Activated naive CD4-positive, alpha-beta T cell treated with anti-CD3 and anti-CD28 coated beads, Interleukin-2, amount 50 U/mL, for 72 hours (primary cell): ENCODE data around the gene NPAS1. TPM values are rescaled to one million over a fixed set of nuclear protein-coding genes. Genes with fewer than 3 reads are reported as not detected.

Experiments used
- ATAC-seq, 2 donors: fragments of 150-1000 bp; cut with Tn5 transposase; 2 replicates each; pipeline ENCODE4 v1.10.0; 2021; ENCODE audit warnings: mild to moderate bottlenecking in 2 of 2, moderate library complexity in 2 of 2
- DNase-seq, 2 donors: peaks; one replicate each; pipeline ENCODE4 v3.0.0; 2021 to 2022; ENCODE audit warnings: low spot score in 2 of 2
- H3K27ac Mint-ChIP-seq, 2 donors: one replicate each; pipeline ENCODE4 v1.8.0; 2022; ENCODE audit warnings: mild to moderate bottlenecking in 2 of 2, mixed read lengths in 2 of 2
- H3K36me3 Mint-ChIP-seq, 2 donors: one replicate each; pipeline ENCODE4 v1.8.0; 2022; ENCODE audit warnings: mixed read lengths in 2 of 2
- H3K9me3 Mint-ChIP-seq, 2 donors: one replicate each; pipeline ENCODE4 v1.8.0; 2022; ENCODE audit warnings: mixed read lengths in 2 of 2
- total RNA-seq, 2 donors: library from RNA; stranded (reverse); gene quantifications; one replicate each; pipeline ENCODE4 v1.2.3, GENCODE V29; 2022

NPAS1 gene
- total RNA-seq, 2 donors from 2014 or later: 0.58 TPM; not detected in 1

DNA sequence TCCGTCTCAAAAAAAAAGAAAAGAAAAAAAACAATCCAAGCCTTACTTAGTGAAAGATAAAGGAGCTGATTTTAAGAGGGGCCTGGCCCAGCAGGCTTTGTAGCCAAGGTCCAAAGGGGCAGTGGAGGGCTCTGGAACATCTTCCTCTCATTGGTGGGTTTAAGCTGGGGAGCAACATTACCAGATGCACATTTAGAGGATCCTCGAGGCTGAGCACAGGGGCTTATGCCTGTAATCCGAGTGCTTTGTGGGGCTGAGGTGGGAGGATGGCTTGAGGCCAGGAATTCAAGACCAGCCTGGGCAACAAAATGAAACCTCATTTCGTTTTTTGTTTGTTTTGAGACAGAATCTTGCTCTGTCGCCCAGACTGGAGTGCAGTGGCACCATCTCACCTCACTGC is 36.8 kb downstream of the NPAS1 start:
- no peak for ATAC-seq
- H3K36me3 Mint-ChIP-seq: no peaks in the 10 kb centered on the region
- no peak for DNase-seq
- H3K9me3 Mint-ChIP-seq: no peaks in the 10 kb centered on the region
- H3K27ac Mint-ChIP-seq: no peak overlapping the region

DNA sequence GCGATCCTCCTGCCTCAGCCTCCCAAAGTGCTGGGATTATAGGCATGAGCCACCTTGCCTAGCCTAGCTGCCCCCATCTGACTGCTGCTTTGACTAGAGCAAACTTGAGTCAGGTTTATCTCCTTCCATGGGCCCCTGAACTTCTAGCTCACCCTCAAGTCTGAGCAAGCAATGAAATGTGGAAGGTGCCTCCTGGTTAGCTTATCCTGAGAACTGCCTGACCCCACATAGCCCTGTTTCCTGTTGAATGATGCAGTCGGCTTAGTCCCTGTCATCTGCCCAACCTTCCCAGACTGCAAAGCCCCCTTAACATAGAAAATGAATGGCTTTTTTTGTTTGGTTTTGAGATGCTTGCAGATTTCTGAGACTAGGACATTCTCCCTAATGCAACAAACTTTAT is 37.7 kb downstream of the NPAS1 start:
- Mint-ChIP-seq H3K36me3 (no peaks in the 10 kb centered on the region), H3K27ac (peak overlapping the region in 1 of 2 donors; percentile 30), H3K9me3 (no peaks in the 10 kb centered on the region)
- DNase-seq (no peak), ATAC-seq (peak in 1 of 2 donors; percentile 12)

DNA sequence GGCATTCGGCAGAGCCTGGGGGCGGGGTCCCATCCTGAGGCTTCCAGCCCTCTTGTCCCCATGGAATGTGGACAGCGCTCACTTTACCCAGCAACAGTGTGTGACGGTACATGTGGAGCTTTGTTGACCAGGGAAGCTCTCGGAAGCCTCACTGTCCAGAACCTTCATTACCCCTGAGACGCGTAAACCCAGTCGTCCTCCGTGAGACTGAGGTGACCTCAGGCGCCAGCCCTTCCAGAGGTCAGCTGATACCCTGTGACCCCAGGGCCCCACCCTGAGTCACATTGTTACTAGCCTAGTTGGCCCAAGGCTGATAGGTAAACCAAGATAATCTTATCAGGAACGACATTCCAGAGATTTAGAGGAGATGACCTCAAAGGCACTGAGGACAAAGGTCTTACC is 39.0 kb downstream of the NPAS1 start:
- Mint-ChIP-seq H3K9me3 (no peaks in the 10 kb centered on the region), H3K27ac (no peak overlapping the region), H3K36me3 (no peaks in the 10 kb centered on the region)
- no peak for DNase-seq
- peak in 1 of 2 donors; percentile 19 for ATAC-seq

DNA sequence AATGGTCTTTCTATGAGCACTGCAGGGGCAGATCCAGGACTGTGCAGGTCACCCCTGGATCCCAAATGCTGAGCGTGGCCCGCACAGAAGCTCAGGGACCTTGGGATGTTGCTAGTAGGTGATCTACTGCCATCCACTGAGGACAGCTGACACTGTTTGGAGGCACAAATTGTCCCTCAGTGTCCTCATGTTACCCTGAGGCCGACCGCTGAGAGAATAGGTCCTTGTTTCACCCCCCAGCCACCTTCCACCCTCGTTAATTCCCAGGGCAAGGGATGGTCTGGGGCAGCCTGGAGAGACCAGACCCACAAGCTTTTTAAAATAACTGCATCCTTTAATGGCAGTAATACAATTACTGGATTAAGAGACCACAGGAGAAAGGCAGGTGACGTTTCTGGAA is 44.2 kb downstream of the NPAS1 start:
- ATAC-seq (no peak), DNase-seq (no peak)
- no peaks in the 10 kb centered on the region for H3K9me3 Mint-ChIP-seq
- no peaks in the 10 kb centered on the region for H3K36me3 Mint-ChIP-seq
- H3K27ac Mint-ChIP-seq: peak overlapping the region in 1 of 2 donors; percentile 19

DNA sequence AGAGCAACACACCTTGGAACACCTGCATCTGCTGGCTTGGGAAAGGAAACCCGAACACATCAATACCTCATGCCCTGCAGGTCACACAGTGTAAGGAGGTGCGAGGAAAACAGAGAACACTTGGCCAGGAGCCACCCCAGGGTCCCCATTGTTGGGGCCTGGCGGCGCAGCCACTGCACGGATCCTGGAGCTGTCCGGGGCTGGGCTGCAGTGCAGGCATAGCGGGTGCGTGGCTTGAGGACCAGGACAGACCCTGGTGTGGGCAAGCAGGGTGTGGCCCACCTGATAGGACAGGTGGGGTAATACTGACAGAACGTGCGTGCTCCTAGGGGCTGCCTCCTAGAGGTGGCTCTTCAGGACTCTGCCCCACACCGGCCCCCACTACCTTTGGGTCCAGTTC is 45.6 kb downstream of the NPAS1 start:
- no peak for ATAC-seq
- no peaks in the 10 kb centered on the region for H3K9me3 Mint-ChIP-seq
- H3K27ac Mint-ChIP-seq: peak overlapping the region in 1 of 2 donors; percentile 68
- no peak for DNase-seq
- H3K36me3 Mint-ChIP-seq: peaks cover 0 to 1% of the 10 kb centered on the region in 2 donors

DNA sequence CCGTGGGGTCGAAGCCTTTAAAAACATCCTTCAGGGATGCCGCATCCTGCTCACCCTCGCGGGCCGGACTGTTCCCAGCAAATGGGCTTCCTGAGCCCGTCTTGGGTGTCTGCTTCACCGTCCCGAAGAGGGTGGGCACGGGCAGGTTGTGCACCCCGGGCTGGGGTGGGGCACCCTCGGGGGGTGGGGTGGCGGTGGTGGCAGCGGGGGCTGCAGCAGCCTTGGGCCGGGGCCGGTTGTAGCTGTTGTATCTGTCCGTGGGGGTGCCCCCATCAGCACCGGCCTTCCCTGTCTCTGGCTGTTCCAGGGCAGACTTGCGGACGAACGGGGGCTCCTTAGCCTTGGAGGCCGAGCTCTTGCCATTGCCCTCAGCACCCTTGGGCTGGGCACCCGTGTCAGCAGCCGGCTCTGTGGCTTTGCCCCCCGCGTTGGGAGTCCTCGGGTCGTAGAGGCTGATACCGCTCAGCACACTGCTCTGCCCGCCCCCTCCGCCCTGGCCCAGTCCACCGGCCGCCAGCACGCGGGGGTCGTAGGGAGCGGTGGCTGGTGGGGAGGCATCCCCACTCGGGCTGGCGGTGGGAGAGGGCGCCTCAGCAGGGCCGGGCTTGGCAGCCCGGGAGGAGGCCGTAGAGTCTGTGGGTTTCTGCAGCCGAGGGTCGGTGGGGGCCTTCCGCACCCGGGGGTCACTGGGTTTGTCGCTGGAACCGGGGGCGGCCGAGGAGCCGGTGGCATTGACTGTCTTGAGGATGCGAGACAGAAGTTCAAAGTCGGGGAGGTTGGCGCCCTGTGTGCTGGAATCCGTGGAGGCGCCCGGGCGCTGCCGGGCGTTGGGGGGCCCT is 47.0 kb downstream of the NPAS1 start:
- no peak overlapping the region for H3K27ac Mint-ChIP-seq
- no peaks in the 10 kb centered on the region for H3K9me3 Mint-ChIP-seq
- DNase-seq (no peak), ATAC-seq (peak in 1 of 2 donors; percentile 9)
- peaks cover 0 to 15% of the 10 kb centered on the region in 2 donors for H3K36me3 Mint-ChIP-seq

DNA sequence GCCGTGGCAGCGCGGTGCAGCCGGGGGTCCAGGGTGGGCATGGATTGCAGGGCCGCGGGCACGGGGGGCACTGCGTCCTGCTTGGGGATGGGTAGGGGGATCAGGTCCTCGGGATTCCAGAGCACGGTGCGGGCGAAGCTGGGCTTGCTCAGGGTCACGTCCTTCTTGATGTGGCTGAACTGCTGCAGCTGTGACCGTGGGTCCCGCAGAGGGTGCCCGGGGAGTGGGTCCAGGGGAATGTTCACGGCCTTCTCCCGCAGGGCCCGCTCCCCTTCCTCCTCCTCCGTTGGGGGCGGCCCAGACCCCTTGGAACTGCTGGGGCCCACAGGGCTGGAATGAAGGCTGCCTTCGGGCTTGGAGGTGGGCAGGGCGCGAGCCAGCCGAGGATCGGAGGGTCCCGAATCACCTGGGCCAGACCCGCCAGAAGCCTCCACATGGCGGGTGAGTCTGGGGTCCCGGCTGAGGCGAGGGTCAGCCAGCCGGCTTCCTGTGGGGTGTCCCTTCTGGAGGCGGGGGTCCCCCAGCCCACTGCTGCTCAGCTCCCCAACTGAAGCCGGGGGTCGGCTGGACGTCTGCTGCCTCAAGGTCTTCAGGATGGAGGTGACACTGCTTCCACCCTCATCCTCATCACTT is 47.7 kb downstream of the NPAS1 start:
- Mint-ChIP-seq H3K9me3 (no peaks in the 10 kb centered on the region), H3K36me3 (peaks cover 0 to 16% of the 10 kb centered on the region in 2 donors), H3K27ac (no peak overlapping the region)
- ATAC-seq (no peak), DNase-seq (no peak)

DNA sequence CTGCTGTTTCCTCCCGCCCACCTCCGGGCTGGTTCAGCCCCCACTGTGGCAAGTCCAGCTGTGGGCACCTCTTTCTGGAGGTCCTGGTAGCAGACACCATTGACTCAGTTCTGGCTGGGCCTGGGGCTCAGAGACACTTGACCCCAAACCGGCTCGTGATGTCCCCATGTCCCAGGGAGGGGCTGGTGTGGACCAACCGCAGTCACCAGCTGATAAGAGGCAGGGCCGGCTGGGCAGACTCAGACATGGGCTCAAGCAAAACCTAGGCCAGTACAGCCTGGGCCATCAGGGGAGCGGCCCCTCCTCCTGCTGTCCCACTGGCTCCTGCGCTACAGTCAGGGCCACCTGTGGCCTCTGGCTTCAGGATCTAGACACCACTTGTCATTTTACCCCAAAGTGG is 48.6 kb downstream of the NPAS1 start:
- DNase-seq (no peak), ATAC-seq (peak in 1 of 2 donors; percentile 24)
- no peaks in the 10 kb centered on the region for H3K9me3 Mint-ChIP-seq
- H3K36me3 Mint-ChIP-seq: peaks cover 0 to 16% of the 10 kb centered on the region in 2 donors
- no peak overlapping the region for H3K27ac Mint-ChIP-seq

DNA sequence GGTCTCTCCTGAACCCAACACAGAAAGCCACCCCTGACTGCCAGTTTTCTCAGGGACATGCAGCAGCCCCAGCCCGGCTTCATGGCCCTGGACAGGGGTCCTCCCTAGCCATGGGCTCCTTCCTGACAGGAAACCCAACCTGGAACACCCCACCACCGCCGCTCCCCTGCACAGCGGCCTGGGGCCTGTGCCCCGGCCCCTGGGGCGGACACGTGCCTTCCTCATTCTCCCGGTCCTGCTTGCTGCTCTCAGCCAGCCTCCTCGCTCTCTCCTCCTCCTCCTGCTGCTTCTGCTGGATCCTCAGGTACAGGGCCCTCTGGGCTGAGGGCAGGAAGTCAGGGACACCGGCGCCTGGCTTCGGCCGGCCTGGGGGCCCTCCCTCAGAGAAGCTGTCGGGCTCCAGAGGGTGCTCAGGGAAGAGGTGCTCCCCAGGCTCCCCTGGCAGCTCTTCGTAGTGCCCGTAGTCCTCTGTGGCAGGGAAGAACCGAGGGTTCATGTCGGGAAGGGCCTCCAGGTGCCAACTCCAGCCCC is 49.3 kb downstream of the NPAS1 start:
- no peaks in the 10 kb centered on the region for H3K9me3 Mint-ChIP-seq
- DNase-seq (no peak), ATAC-seq (no peak)
- H3K36me3 Mint-ChIP-seq: peaks cover 0 to 16% of the 10 kb centered on the region in 2 donors
- H3K27ac Mint-ChIP-seq: peak overlapping the region in 1 of 2 donors; percentile 50

DNA sequence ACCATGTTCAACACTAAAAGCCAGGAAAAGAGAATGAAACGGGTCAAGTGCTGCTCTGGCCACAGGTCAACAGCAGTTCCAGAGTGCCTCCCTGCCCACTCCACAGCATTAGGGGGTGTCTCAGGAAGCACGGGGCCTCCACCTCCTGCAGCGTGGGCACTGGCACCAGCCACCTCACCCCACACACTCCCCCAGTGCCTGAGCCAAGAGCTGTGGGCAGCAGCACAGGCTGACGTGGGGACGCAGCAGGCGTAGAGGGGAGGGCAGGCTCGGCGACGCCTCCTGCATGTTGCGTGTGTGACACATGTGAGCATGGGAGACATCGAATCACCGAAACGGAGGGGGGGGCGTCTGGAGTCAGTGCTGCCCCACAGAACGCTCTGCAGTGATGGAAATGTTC is 50.2 kb downstream of the NPAS1 start:
- H3K36me3 Mint-ChIP-seq: peaks cover 0 to 16% of the 10 kb centered on the region in 2 donors
- DNase-seq (no peak), ATAC-seq (no peak)
- no peaks in the 10 kb centered on the region for H3K9me3 Mint-ChIP-seq
- no peak overlapping the region for H3K27ac Mint-ChIP-seq

DNA sequence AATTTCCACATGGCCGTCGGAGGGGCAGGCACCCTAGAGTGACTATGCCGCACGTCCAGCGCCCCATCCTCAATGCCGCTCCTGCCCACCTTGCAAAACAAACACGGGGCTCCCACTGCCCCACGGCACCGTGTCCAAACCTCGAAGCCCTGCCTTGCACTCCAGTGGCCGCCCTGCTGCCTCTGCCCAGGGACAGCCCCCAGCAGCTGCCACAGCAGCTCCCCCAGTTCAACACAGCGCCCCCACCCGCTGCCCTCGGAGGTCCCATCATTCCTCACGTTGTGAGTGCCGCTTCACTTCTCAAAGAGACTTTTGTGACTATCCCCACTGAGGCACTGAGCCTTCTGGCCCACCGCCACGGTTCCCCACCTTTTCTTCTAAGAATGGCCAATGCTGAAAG is 51.1 kb downstream of the NPAS1 start:
- ATAC-seq (no peak), DNase-seq (no peak)
- peaks cover 0 to 23% of the 10 kb centered on the region in 2 donors for H3K36me3 Mint-ChIP-seq
- peak overlapping the region in 1 of 2 donors; percentile 83 for H3K27ac Mint-ChIP-seq
- H3K9me3 Mint-ChIP-seq: no peaks in the 10 kb centered on the region

DNA sequence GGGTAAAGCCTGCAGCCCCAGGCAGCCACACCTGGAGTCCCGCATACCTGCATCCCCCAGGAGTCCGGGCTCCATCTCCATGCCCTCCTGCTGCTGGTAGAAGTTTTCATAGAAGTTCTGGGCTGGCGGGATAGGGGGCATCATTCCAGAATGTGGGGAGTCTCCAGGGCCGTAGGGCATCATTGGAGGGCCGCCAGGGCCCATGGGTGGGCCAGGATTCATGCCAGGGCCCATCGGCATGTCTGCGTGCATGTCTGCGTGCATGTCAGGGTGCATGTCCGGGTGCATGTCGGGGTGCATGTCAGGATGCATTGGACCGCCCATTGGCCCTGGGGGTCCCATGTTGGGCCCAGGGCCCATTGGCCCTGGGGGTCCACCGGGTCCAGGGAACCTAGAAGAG is 52.1 kb downstream of the NPAS1 start:
- Mint-ChIP-seq H3K36me3 (peaks cover 0 to 23% of the 10 kb centered on the region in 2 donors), H3K27ac (peak overlapping the region; percentile 23 to 44), H3K9me3 (no peaks in the 10 kb centered on the region)
- ATAC-seq: no peak
- no peak for DNase-seq

DNA sequence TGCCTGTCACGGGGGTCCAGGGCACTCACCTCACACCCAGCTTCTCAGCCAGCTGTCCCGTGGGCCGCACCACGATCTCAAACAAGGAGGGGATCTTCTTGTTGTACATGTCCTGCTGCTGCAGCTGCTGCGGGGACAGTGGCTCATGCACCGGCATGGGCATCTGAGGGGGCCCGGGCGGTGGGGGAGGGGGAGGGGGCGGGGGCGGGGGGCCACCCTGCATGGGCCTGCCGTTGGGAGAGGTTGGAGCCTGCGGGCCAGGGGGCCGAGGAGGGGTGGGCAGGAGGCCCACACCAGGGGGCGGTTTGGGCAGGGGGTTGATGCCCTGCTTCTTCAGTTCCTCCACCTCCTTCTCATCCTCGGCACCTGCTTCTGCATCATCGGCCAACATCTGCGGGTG is 52.7 kb downstream of the NPAS1 start:
- ATAC-seq (no peak), DNase-seq (no peak)
- Mint-ChIP-seq H3K27ac (no peak overlapping the region), H3K36me3 (peaks cover 0 to 23% of the 10 kb centered on the region in 2 donors), H3K9me3 (no peaks in the 10 kb centered on the region)

DNA sequence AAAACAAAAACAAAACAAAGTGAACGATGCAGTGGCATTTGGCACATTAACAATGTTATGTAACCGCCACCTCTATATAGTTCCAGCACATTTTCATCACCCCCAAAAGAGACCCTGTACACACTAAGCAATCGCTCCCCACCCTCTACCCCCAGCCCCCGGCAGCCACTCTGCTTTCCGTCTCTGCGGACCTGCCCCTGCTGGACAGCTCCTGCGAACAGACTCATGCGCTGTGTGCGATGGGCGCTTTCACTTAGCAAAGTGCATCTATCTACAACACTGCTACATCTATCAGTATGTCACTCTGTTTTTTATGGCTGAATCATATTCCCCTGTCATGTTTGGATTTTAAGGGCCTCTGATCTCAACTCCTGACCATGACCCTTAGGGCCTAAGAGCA is 53.9 kb downstream of the NPAS1 start:
- Mint-ChIP-seq H3K27ac (peak overlapping the region in 1 of 2 donors; percentile 58), H3K36me3 (peaks cover 0 to 23% of the 10 kb centered on the region in 2 donors), H3K9me3 (no peaks in the 10 kb centered on the region)
- DNase-seq (no peak), ATAC-seq (no peak)

DNA sequence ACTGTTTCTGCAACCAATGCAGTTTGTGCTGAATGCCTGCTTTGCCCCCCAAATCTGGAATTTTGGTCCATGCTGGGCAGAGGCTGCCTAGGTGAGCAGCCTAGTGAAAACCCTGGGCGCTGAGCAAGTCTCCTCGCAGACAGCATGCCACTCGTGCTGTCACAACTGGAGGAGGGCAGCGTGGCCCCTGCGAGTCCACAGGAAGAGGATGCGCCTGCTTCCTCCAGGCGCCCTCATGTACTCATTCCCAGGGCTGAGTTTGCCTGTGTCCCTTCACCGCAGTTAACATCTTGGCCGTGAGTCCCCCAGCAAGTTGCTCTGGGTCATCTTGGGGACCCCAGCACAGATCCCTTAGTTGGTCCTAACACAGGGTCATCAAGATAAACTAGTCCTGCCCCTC is 55.0 kb downstream of the NPAS1 start:
- Mint-ChIP-seq H3K27ac (peak overlapping the region in 1 of 2 donors; percentile 58), H3K9me3 (no peaks in the 10 kb centered on the region), H3K36me3 (peaks cover 0 to 23% of the 10 kb centered on the region in 2 donors)
- no peak for ATAC-seq
- DNase-seq: no peak

DNA sequence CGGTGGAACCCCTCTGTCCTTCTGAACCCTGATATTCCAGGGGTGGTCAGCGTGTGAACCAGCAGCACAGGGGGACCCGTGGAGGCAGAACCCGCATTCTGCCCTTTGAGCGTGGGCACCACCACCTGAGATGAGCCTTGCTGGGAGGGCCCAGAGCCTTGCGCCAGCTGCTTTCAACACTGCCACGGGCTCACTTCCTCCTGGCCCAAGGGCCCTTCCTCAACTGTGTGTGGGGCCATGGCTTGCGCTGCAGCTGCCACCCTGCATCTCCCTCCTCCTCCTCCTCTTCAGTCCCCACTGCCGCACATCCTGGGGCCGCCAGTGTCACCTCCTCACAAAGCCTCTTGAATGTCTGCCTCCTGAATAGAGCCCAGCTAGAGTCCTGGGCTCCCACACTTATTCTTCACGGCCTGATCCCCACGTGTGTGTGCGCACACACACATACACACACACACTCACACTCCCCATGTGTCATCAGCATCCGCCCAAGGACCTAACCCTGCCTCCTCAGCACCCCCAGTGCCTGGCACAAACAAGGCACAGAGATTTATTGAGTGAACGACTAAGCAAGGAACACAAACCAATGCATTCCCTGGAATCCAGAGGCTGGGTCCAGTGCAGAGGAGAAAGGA is 55.7 kb downstream of the NPAS1 start:
- Mint-ChIP-seq H3K9me3 (no peaks in the 10 kb centered on the region), H3K27ac (peak overlapping the region; percentile 19 to 90), H3K36me3 (peaks cover 0 to 21% of the 10 kb centered on the region in 2 donors)
- ATAC-seq: no peak
- DNase-seq: no peak

DNA sequence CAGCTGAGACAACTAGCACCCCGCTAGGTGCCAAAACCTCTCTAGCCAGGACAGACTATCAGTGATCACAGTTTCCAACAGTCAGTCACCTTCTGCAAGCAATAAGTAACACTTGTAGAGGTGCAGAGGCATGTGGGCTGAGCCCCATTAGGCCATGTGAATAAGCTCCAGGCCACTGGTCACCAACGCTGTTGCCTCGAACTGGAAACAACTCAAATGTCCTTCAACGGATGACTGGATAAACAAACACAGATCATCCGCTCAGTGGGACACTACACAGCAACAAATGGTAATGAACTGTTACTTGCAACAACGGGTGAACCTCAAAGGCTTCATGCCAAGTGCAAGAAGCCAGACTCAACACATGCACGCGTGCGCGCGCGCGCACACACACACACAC is 56.3 kb downstream of the NPAS1 start:
- DNase-seq (no peak), ATAC-seq (no peak)
- no peaks in the 10 kb centered on the region for H3K9me3 Mint-ChIP-seq
- peaks cover 0 to 14% of the 10 kb centered on the region in 2 donors for H3K36me3 Mint-ChIP-seq
- H3K27ac Mint-ChIP-seq: peak overlapping the region; percentile 7 to 19
